H9 (cell line): ENCODE data around the gene TMEM117. TPM values are rescaled to one million over a fixed set of nuclear protein-coding genes. Genes with fewer than 3 reads are reported as not detected.

Source experiments
- DNase-seq: peaks from one replicate; pipeline ENCODE4 v3.0.0-alpha.2; 2017
- H2AFZ ChIP-seq: one replicate; pipeline ENCODE4 v1.6.1; 2013; ENCODE audit warnings: mild to moderate bottlenecking, low read length, control low read depth, moderate library complexity
- H2AK5ac ChIP-seq: 2 replicates; pipeline ENCODE4 v1.6.1; 2013; ENCODE audit warnings: low read length, control low read depth, mixed read lengths; ENCODE audit not compliant: insufficient read length
- H2BK120ac ChIP-seq: one replicate; pipeline ENCODE4 v1.6.1; 2013; ENCODE audit warnings: low read depth, mild to moderate bottlenecking, low read length, control low read depth, inconsistent platforms; ENCODE audit not compliant: poor library complexity, severe bottlenecking
- H2BK12ac ChIP-seq: 2 replicates; pipeline ENCODE4 v1.6.1; 2013; ENCODE audit warnings: low read length, control low read depth, mixed read lengths, low read depth; ENCODE audit not compliant: insufficient read length
- H2BK15ac ChIP-seq: 2 replicates; pipeline ENCODE4 v1.6.1; 2013; ENCODE audit warnings: low read depth, low read length, control low read depth
- H2BK20ac ChIP-seq: one replicate; pipeline ENCODE4 v1.6.1; 2013; ENCODE audit warnings: low read depth, mild to moderate bottlenecking, low read length, control low read depth, inconsistent platforms; ENCODE audit not compliant: poor library complexity, severe bottlenecking
- H2BK5ac ChIP-seq: 2 replicates; pipeline ENCODE4 v1.6.1; 2013; ENCODE audit warnings: low read length, control low read depth, mixed read lengths; ENCODE audit not compliant: insufficient read length
- H3K14ac ChIP-seq: 2 replicates; pipeline ENCODE4 v1.6.1; 2013; ENCODE audit warnings: low read length, control low read depth; ENCODE audit not compliant: insufficient read depth
- H3K18ac ChIP-seq: 2 replicates; pipeline ENCODE4 v1.6.1; 2013; ENCODE audit warnings: low read depth, mild to moderate bottlenecking, mixed read lengths, low read length, control low read depth; ENCODE audit not compliant: insufficient read length
- H3K23ac ChIP-seq: 2 replicates; pipeline ENCODE4 v1.6.1; 2013; ENCODE audit warnings: low read length, control low read depth, mixed read lengths, low read depth; ENCODE audit not compliant: insufficient read length
- H3K23me2 ChIP-seq: 2 replicates; pipeline ENCODE4 v1.6.1; 2013; ENCODE audit warnings: low read depth, mild to moderate bottlenecking, mixed read lengths, low read length, control low read depth; ENCODE audit not compliant: insufficient read length, poor library complexity, severe bottlenecking
- H3K27ac ChIP-seq: 2 replicates; pipeline ENCODE4 v1.5.1; 2013; ENCODE audit warnings: low read length, control low read depth, mixed read lengths, low read depth; ENCODE audit not compliant: insufficient read length
- H3K27me3 ChIP-seq: 2 replicates; pipeline ENCODE4 v1.6.1; 2013; ENCODE audit warnings: low read length, control low read depth, inconsistent platforms; ENCODE audit not compliant: insufficient read depth
- H3K4ac ChIP-seq: 2 replicates; pipeline ENCODE4 v1.6.1; 2013; ENCODE audit warnings: low read depth, mild to moderate bottlenecking, control low read depth, inconsistent platforms, low read length, moderate library complexity
- H3K4me1 ChIP-seq: 2 replicates; pipeline ENCODE4 v1.6.1; 2013; ENCODE audit warnings: low read length, control low read depth, inconsistent platforms; ENCODE audit not compliant: insufficient read depth
- H3K4me2 ChIP-seq: 2 replicates; pipeline ENCODE4 v1.6.1; 2013; ENCODE audit warnings: low read length, control low read depth, mixed read lengths; ENCODE audit not compliant: insufficient read length, insufficient read depth
- H3K56ac ChIP-seq: 2 replicates; pipeline ENCODE4 v1.6.1; 2013; ENCODE audit warnings: low read depth, mild to moderate bottlenecking, mixed read lengths, low read length, control low read depth; ENCODE audit not compliant: insufficient read length
- H3K79me1 ChIP-seq: 2 replicates; pipeline ENCODE4 v1.6.1; 2013; ENCODE audit warnings: low read depth, mild to moderate bottlenecking, moderate library complexity, low read length, control low read depth, inconsistent platforms; ENCODE audit not compliant: insufficient read depth, poor library complexity, severe bottlenecking
- H3K79me2 ChIP-seq: 2 replicates; pipeline ENCODE4 v1.6.1; 2013; ENCODE audit warnings: low read length, control low read depth, inconsistent platforms; ENCODE audit not compliant: insufficient read depth
- H3K9ac ChIP-seq: 2 replicates; pipeline ENCODE4 v1.6.1; 2013; ENCODE audit warnings: low read length, control low read depth, mixed read lengths; ENCODE audit not compliant: insufficient read length; ENCODE audit errors: extremely low read depth
- H3K9me3 ChIP-seq: one replicate; pipeline ENCODE4 v1.6.1; 2013; ENCODE audit warnings: low read depth, low read length, inconsistent platforms; ENCODE audit not compliant: control insufficient read depth
- H3T11ph ChIP-seq: one replicate; pipeline ENCODE4 v1.6.1; 2013; ENCODE audit warnings: mild to moderate bottlenecking, low read length, control low read depth, inconsistent platforms
- H4K20me1 ChIP-seq: one replicate; pipeline ENCODE4 v1.6.1; 2013; ENCODE audit not compliant: control insufficient read depth, insufficient read length, insufficient read depth
- H4K5ac ChIP-seq: 2 replicates; pipeline ENCODE4 v1.6.1; 2013; ENCODE audit warnings: low read depth, mild to moderate bottlenecking, mixed read lengths, low read length, control low read depth; ENCODE audit not compliant: insufficient read length
- H4K8ac ChIP-seq: replicated peaks from 2 replicates; pipeline ENCODE4 v1.6.1; 2013; ENCODE audit warnings: low read length, control low read depth, mixed read lengths, low read depth; ENCODE audit not compliant: insufficient read length
- H4K91ac ChIP-seq: 2 replicates; pipeline ENCODE4 v1.6.1; 2013; ENCODE audit warnings: low read depth, mild to moderate bottlenecking, moderate library complexity, mixed read lengths, low read length, control low read depth; ENCODE audit not compliant: insufficient read length
- H3K27ac Mint-ChIP-seq, 3 experiments: 2 replicates in 2 of 3; 3 replicates in 1 of 3; pipeline ENCODE4 v1.8.0; 2020 to 2021; ENCODE audit warnings: mixed read lengths in 3 of 3, mild to moderate bottlenecking in 1 of 3, moderate library complexity in 1 of 3
- H3K27me3 Mint-ChIP-seq: 2 replicates; pipeline ENCODE4 v1.8.0; 2021; ENCODE audit warnings: low read depth, mild to moderate bottlenecking, moderate library complexity, mixed read lengths
- H3K36me3 Mint-ChIP-seq, 3 experiments: 2 replicates in 2 of 3; 3 replicates in 1 of 3; pipeline ENCODE4 v1.8.0; 2020 to 2021; ENCODE audit warnings: low read depth in 3 of 3, mixed read lengths in 3 of 3; ENCODE audit not compliant: insufficient read depth in 1 of 3
- H3K4me1 Mint-ChIP-seq, 2 experiments: 2 replicates each; pipeline ENCODE4 v1.8.0; 2020; ENCODE audit warnings: mixed read lengths in 2 of 2
- H3K4me3 Mint-ChIP-seq, 2 experiments: 2 replicates in 1 of 2; 3 replicates in 1 of 2; pipeline ENCODE4 v1.8.0; 2020 to 2021; ENCODE audit warnings: mild to moderate bottlenecking in 2 of 2, mixed read lengths in 2 of 2, moderate library complexity in 1 of 2
- H3K9me3 Mint-ChIP-seq, 2 experiments: 2 replicates in 1 of 2; 3 replicates in 1 of 2; pipeline ENCODE4 v1.8.0; 2020; ENCODE audit warnings: mild to moderate bottlenecking in 2 of 2, mixed read lengths in 2 of 2, moderate library complexity in 1 of 2
- CTCF ChIP-seq: fragments of 200-600 bp; sonication (generic); conservative IDR thresholded peaks from 3 replicates; pipeline ENCODE4 v1.8.0; 2021; ENCODE audit warnings: antibody characterized with exemption, mild to moderate bottlenecking
- WGBS: extraction: QIAGEN DNeasy Blood & Tissue Kit; methylation state at CpG from one replicate; pipeline ENCODE4 v1.1.7; 2013; ENCODE audit warnings: missing lambda C conversion rate, low lambda C conversion rate, mixed read lengths; ENCODE audit not compliant: insufficient read length; ENCODE audit errors: extremely low coverage; 5-methylcytosine and 5-hydroxymethylcytosine counted together
- total RNA-seq: library from RNA; stranded (reverse); gene quantifications from 2 replicates; pipeline ENCODE4 v1.2.1, GENCODE V29; 2021

Gene TMEM117
- total RNA-seq, 1 experiment from 2014 or later: 1.7 TPM

- H2BK12ac ChIP-seq: no peak overlapping the region
- H3K79me2 ChIP-seq: no peaks in the 10 kb centered on the region
- no peak overlapping the region for H3K9ac ChIP-seq
- no peak overlapping the region for H2AK5ac ChIP-seq
- no peak overlapping the region for H2BK15ac ChIP-seq
- H3K4me3 Mint-ChIP-seq: no peak overlapping the region
- no peak overlapping the region for H3K14ac ChIP-seq
- no peaks in the 10 kb centered on the region for H3K79me1 ChIP-seq
- H3K27ac Mint-ChIP-seq: no peak overlapping the region
- no peak overlapping the region for H4K8ac ChIP-seq
- no peak for DNase-seq
- no peak overlapping the region for H2BK5ac ChIP-seq
- no peaks in the 10 kb centered on the region for H3K27me3 Mint-ChIP-seq
- H2BK120ac ChIP-seq: no peak overlapping the region
- H3K23ac ChIP-seq: no peak overlapping the region
- no peak overlapping the region for H3K4ac ChIP-seq
- no CpG with 5 or more reads among the region's 3 CpGs for WGBS
- H4K5ac ChIP-seq: no peak overlapping the region
- no peak overlapping the region for H3T11ph ChIP-seq
- H2AFZ ChIP-seq: no peak overlapping the region
- H3K27ac ChIP-seq: no peak overlapping the region
- H3K4me1 Mint-ChIP-seq: peaks cover 17 to 19% of the 10 kb centered on the region in 2 experiments
- H3K4me2 ChIP-seq: no peak overlapping the region
- H4K20me1 ChIP-seq: no peaks in the 10 kb centered on the region
- H3K23me2 ChIP-seq: no peaks in the 10 kb centered on the region
- H3K56ac ChIP-seq: no peak overlapping the region
- H3K36me3 Mint-ChIP-seq: no peaks in the 10 kb centered on the region
- TF ChIP-seq CTCF: no peak
- no peaks in the 10 kb centered on the region; the same call in 1 of the 2 replicates for H3K4me1 ChIP-seq
- no peaks in the 10 kb centered on the region for H3K9me3 ChIP-seq
- no peak overlapping the region for H2BK20ac ChIP-seq
- H3K18ac ChIP-seq: no peak overlapping the region
- no peaks in the 10 kb centered on the region for H3K27me3 ChIP-seq
- peaks cover 0 to 4% of the 10 kb centered on the region in 2 experiments; a peak in 2 of 5 replicates for H3K9me3 Mint-ChIP-seq
- H4K91ac ChIP-seq: no peak overlapping the region
These were observed 62.6 kb downstream of the TMEM117 start for GRCh38 chr12:43898474-43898873.
